CD14-positive monocyte (primary cell): ENCODE measurements around the gene NTRK3. TPM values are rescaled to one million over a fixed set of nuclear protein-coding genes. Genes with fewer than 3 reads are reported as not detected.
A peak's percentile ranks its signal among the peaks of the same experiment; 100 is the strongest.

Experiments
- DNase-seq, 3 donors: peaks; one replicate each; pipeline ENCODE4 v3.0.0-alpha.2; 2011 to 2022
- H2AFZ ChIP-seq: 2 replicates; pipeline ENCODE4 v1.6.0; 2012; ENCODE audit warnings: mild to moderate bottlenecking, low read depth, low read length, inconsistent platforms; ENCODE audit not compliant: insufficient read depth, poor library complexity, severe bottlenecking
- H3K27ac ChIP-seq, 2 donors: 1 replicate in 1 of 2; 2 replicates in 1 of 2; pipeline ENCODE4 v1.5.1; 2012 to 2013; ENCODE audit warnings: low read length in 2 of 2, control low read depth in 1 of 2, inconsistent platforms in 1 of 2, low read depth in 1 of 2, mild to moderate bottlenecking in 1 of 2
- H3K27me3 ChIP-seq, 2 donors: one replicate each; pipeline versions ENCODE4 v1.6.0 to v1.6.1; 2011 to 2013; ENCODE audit warnings: low read length in 2 of 2; ENCODE audit not compliant: control insufficient read depth in 2 of 2, insufficient read depth in 2 of 2
- H3K36me3 ChIP-seq, 2 donors: replicated peaks in 1 of 2; 1 replicate in 1 of 2; 2 replicates in 1 of 2; pipeline versions ENCODE4 v1.5.1 to v1.6.1; 2012 to 2013; ENCODE audit warnings: low read length in 2 of 2, control low read depth in 1 of 2, inconsistent platforms in 1 of 2, mild to moderate bottlenecking in 1 of 2; ENCODE audit not compliant: insufficient read depth in 2 of 2, control insufficient read depth in 1 of 2
- H3K4me1 ChIP-seq, 2 donors: 1 replicate in 1 of 2; 2 replicates in 1 of 2; pipeline versions ENCODE4 v1.5.1 to v1.6.1; 2012 to 2013; ENCODE audit warnings: low read length in 2 of 2, control low read depth in 1 of 2, inconsistent platforms in 1 of 2, mild to moderate bottlenecking in 1 of 2, moderate library complexity in 1 of 2; ENCODE audit not compliant: insufficient read depth in 2 of 2, control insufficient read depth in 1 of 2
- H3K4me2 ChIP-seq: replicated peaks from 2 replicates; pipeline ENCODE3; 2012; ENCODE audit warnings: low read length, moderate library complexity, mild to moderate bottlenecking; ENCODE audit not compliant: poor library complexity, severe bottlenecking; ENCODE audit errors: extremely low read depth
- H3K4me3 ChIP-seq, 3 experiments: fragments of 200-600 bp in 1 of 3; sonication (generic) in 1 of 3; replicated peaks in 1 of 3; 1 replicate in 2 of 3; 2 replicates in 1 of 3; pipeline ENCODE4 v1.5.1; 2011 to 2013; ENCODE audit warnings: low read length in 3 of 3, mild to moderate bottlenecking in 3 of 3, control low read depth in 2 of 3, low read depth in 2 of 3, inconsistent platforms in 1 of 3, moderate library complexity in 1 of 3
- H3K79me2 ChIP-seq: 2 replicates; pipeline ENCODE4 v1.6.0; 2012; ENCODE audit warnings: mild to moderate bottlenecking, control low read depth, inconsistent platforms, low read length, moderate library complexity; ENCODE audit not compliant: insufficient read depth
- H3K9ac ChIP-seq: 2 replicates; pipeline ENCODE4 v1.6.0; 2017; ENCODE audit warnings: low read length, mild to moderate bottlenecking; ENCODE audit not compliant: insufficient read depth, poor library complexity, severe bottlenecking
- H3K9me3 ChIP-seq, 2 donors: replicated peaks in 1 of 2; 1 replicate in 1 of 2; 2 replicates in 1 of 2; pipeline versions ENCODE4 v1.5.1 to v1.6.1; 2012 to 2013; ENCODE audit warnings: low read length in 2 of 2, control low read depth in 1 of 2; ENCODE audit not compliant: control insufficient read depth in 1 of 2, insufficient read depth in 1 of 2
- H4K20me1 ChIP-seq: 2 replicates; pipeline ENCODE4 v1.6.0; 2012; ENCODE audit warnings: mild to moderate bottlenecking, low read length, control low read depth, moderate library complexity; ENCODE audit not compliant: insufficient read depth
- H3K27ac Mint-ChIP-seq, 7 donors: one replicate each; pipeline ENCODE4 v1.8.0; 2020; ENCODE audit warnings: mild to moderate bottlenecking in 7 of 7, mixed read lengths in 7 of 7, moderate library complexity in 6 of 7, inconsistent platforms in 2 of 7
- H3K27me3 Mint-ChIP-seq, 3 donors: one replicate each; pipeline ENCODE4 v1.8.0; 2021 to 2022; ENCODE audit warnings: low read depth in 3 of 3, mild to moderate bottlenecking in 3 of 3, mixed read lengths in 3 of 3, moderate library complexity in 3 of 3, inconsistent platforms in 1 of 3
- H3K36me3 Mint-ChIP-seq, 2 donors: one replicate each; pipeline ENCODE4 v1.8.0; 2020; ENCODE audit warnings: mixed read lengths in 2 of 2, inconsistent platforms in 1 of 2, mild to moderate bottlenecking in 1 of 2
- H3K4me1 Mint-ChIP-seq: one replicate; pipeline ENCODE4 v1.8.0; 2020; ENCODE audit warnings: mild to moderate bottlenecking, mixed read lengths
- H3K4me3 Mint-ChIP-seq, 2 donors: one replicate each; pipeline ENCODE4 v1.8.0; 2020; ENCODE audit warnings: mild to moderate bottlenecking in 2 of 2, mixed read lengths in 2 of 2, moderate library complexity in 1 of 2
- H3K9me3 Mint-ChIP-seq, 7 donors: one replicate each; pipeline ENCODE4 v1.8.0; 2020 to 2022; ENCODE audit warnings: mixed read lengths in 7 of 7, mild to moderate bottlenecking in 6 of 7, moderate library complexity in 6 of 7, inconsistent platforms in 2 of 7
- CTCF ChIP-seq: fragments of 200-600 bp; IDR thresholded peaks from one replicate; pipeline ENCODE4 v1.8.0; 2022; ENCODE audit warnings: antibody characterized with exemption, mild to moderate bottlenecking
- WGBS: methylation state at CpG from one replicate; pipeline ENCODE4 v1.1.5; 2013; ENCODE audit warnings: missing lambda C conversion rate; ENCODE audit not compliant: insufficient coverage; 5-methylcytosine and 5-hydroxymethylcytosine counted together
- intact Hi-C, 2 donors: fragments of 100-400 bp; cut with micrococcal nuclease; formaldehyde crosslinking; loops; one replicate each; pipeline versions ENCODE4 v1.15.0 to v1.15.1; 2023
- polyA plus RNA-seq, 3 donors: library from polyadenylated mRNA; depleted of rRNA in 1 of 3; unstranded in 2 of 3; stranded (reverse) in 1 of 3; fragments of 300-500 nt in 2 of 3; fragments of >200 nt in 1 of 3; fragmentation: Illumina TruSeq in 2 of 3; gene quantifications; 1 replicate in 2 of 3; 2 replicates in 1 of 3; pipeline ENCODE4 v1.2.3, GENCODE V29; 2012 to 2021

NTRK3 gene
- polyA plus RNA-seq, 3 donors, result not detected

- no CpG with 5 or more reads among the region's 2 CpGs for WGBS
- Histone ChIP-seq H3K4me2 (no peak overlapping the region), H3K4me1 (no peaks in the 10 kb centered on the region), H3K79me2 (no peaks in the 10 kb centered on the region), H3K36me3 (no peaks in the 10 kb centered on the region), H3K4me3 (no peak overlapping the region), H3K9ac (no peak overlapping the region), H2AFZ (no peak overlapping the region), H3K27me3 (no peaks in the 10 kb centered on the region), H4K20me1 (no peaks in the 10 kb centered on the region), H3K27ac (no peak overlapping the region), H3K9me3 (peaks cover 3 to 4% of the 10 kb centered on the region in 2 donors)
- no peaks in the 10 kb centered on the region for H3K36me3 Mint-ChIP-seq
- no peaks in the 10 kb centered on the region for H3K4me1 Mint-ChIP-seq
- TF ChIP-seq CTCF, result no peak
- DNase-seq, result no peak
- H3K27ac Mint-ChIP-seq, result peak overlapping the region in 1 of 7 donors; percentile 44
- intact Hi-C loops, result no loop called here
- H3K4me3 Mint-ChIP-seq, result no peak overlapping the region
- H3K9me3 Mint-ChIP-seq, result peaks cover 0 to 5% (median 2%) of the 10 kb centered on the region in 7 donors
- peaks cover 0 to 5% (median 0%) of the 10 kb centered on the region in 3 donors for H3K27me3 Mint-ChIP-seq
Observed at GRCh38 chr15:88121968-88122530, 134.5 kb downstream of the NTRK3 start.

- Histone ChIP-seq H4K20me1 (no peaks in the 10 kb centered on the region), H3K9me3 (no peaks in the 10 kb centered on the region), H2AFZ (no peak overlapping the region), H3K27me3 (no peaks in the 10 kb centered on the region), H3K4me1 (no peaks in the 10 kb centered on the region), H3K36me3 (no peaks in the 10 kb centered on the region), H3K9ac (no peak overlapping the region), H3K27ac (no peak overlapping the region), H3K4me3 (no peak overlapping the region), H3K4me2 (no peak overlapping the region), H3K79me2 (no peaks in the 10 kb centered on the region)
- no CpG with 5 or more reads among the region's 3 CpGs for WGBS
- Mint-ChIP-seq H3K36me3 (no peaks in the 10 kb centered on the region), H3K27me3 (peaks cover 0 to 7% (median 0%) of the 10 kb centered on the region in 3 donors), H3K4me1 (no peaks in the 10 kb centered on the region), H3K9me3 (peaks cover 0 to 6% (median 0%) of the 10 kb centered on the region in 7 donors), H3K4me3 (no peak overlapping the region), H3K27ac (no peak overlapping the region)
- no peak for TF ChIP-seq CTCF
- no peak for DNase-seq
- intact Hi-C loops, result no loop called here
Observed at GRCh38 chr15:88120026-88120425, 136.5 kb downstream of the NTRK3 start.
